Astrocyte of the hippocampus (primary cell): ENCODE data around the gene ADI1.
A peak's percentile ranks its signal among the peaks of the same experiment; 100 is the strongest.
"Not testable (repeated sequence)": the region's sequence is repeated elsewhere in the genome, so short reads cannot be mapped to it uniquely, and the experiment has no call there.

Experiments
- DNase-seq: peaks from one replicate; pipeline ENCODE4 v3.0.0; 2011; ENCODE audit warnings: low read depth, low spot score

Gene ADI1

GRCh38 chr2:3463186-3463835, 56.0 kb downstream of the ADI1 start:
- DNase-seq: no peak

GRCh38 chr2:3462493-3463104, 56.7 kb downstream of the ADI1 start:
- DNase-seq: no peak

- peak; percentile 65 for DNase-seq
Measured at GRCh38 chr2:3461801-3462492, 57.4 kb downstream of the ADI1 start.

GRCh38 chr2:3460831-3461800, 58.2 kb downstream of the ADI1 start:
- DNase-seq: no peak

- no peak for DNase-seq
Measured at GRCh38 chr2:3460156-3460555, 59.2 kb downstream of the ADI1 start.

- DNase-seq: no peak
Measured at GRCh38 chr2:3459185-3460015, 59.9 kb downstream of the ADI1 start.

- no peak for DNase-seq
Measured at GRCh38 chr2:3458396-3459184, 60.7 kb downstream of the ADI1 start.

- no peak for DNase-seq
Measured at GRCh38 chr2:3457524-3458395, 61.6 kb downstream of the ADI1 start.

GRCh38 chr2:3456125-3456524, 63.2 kb downstream of the ADI1 start:
- no peak for DNase-seq

GRCh38 chr2:3454802-3455201, 64.5 kb downstream of the ADI1 start:
- no peak for DNase-seq

GRCh38 chr2:3454005-3454404, 65.3 kb downstream of the ADI1 start:
- not testable (repeated sequence) for DNase-seq

- DNase-seq: no peak
Measured at GRCh38 chr2:3453190-3453999, 65.9 kb downstream of the ADI1 start.

GRCh38 chr2:3451926-3452671, 67.2 kb downstream of the ADI1 start:
- no peak for DNase-seq

GRCh38 chr2:3451169-3451568, 68.2 kb downstream of the ADI1 start:
- DNase-seq: no peak

- DNase-seq: no peak
Measured at GRCh38 chr2:3450385-3451010, 68.8 kb downstream of the ADI1 start.

- DNase-seq: no peak
Measured at GRCh38 chr2:3449936-3450335, 69.4 kb downstream of the ADI1 start.

- DNase-seq: no peak
Measured at GRCh38 chr2:3449086-3449485, 70.2 kb downstream of the ADI1 start.
